GM18498 (cell line): ENCODE data around the gene SCN8A.

Experiments
- ATAC-seq: cut with Tn5 transposase; IDR thresholded peaks from one replicate; pipeline ENCODE4 v1.9.1; 2021; ENCODE audit warnings: mild to moderate bottlenecking, moderate library complexity; ENCODE audit not compliant: unreplicated experiment

SCN8A gene

GRCh38 chr12:51702587-51702986, 111.6 kb downstream of the SCN8A start:
- ATAC-seq: no peak

- ATAC-seq: no peak
Measured at GRCh38 chr12:51705450-51705849, 114.4 kb downstream of the SCN8A start.

GRCh38 chr12:51706206-51706605, 115.2 kb downstream of the SCN8A start:
- ATAC-seq: no peak

- no peak for ATAC-seq
Measured at GRCh38 chr12:51714666-51715065, 123.6 kb downstream of the SCN8A start.

GRCh38 chr12:51717326-51717925, 126.4 kb downstream of the SCN8A start:
- ATAC-seq: no peak

- no peak for ATAC-seq
Measured at GRCh38 chr12:51721282-51721940, 130.4 kb downstream of the SCN8A start.

GRCh38 chr12:51722431-51722830, 131.4 kb downstream of the SCN8A start:
- ATAC-seq: no peak

- no peak for ATAC-seq
Measured at GRCh38 chr12:51726161-51726560, 135.1 kb downstream of the SCN8A start.

- ATAC-seq: no peak
Measured at GRCh38 chr12:51726931-51727330, 135.9 kb downstream of the SCN8A start.

GRCh38 chr12:51729331-51729730, 138.3 kb downstream of the SCN8A start:
- ATAC-seq: no peak

- ATAC-seq: no peak
Measured at GRCh38 chr12:51730745-51731144, 139.7 kb downstream of the SCN8A start.

- ATAC-seq: no peak
Measured at GRCh38 chr12:51740536-51740935, 149.5 kb downstream of the SCN8A start.

GRCh38 chr12:51744235-51744634, 153.2 kb downstream of the SCN8A start:
- no peak for ATAC-seq

- ATAC-seq: no peak
Measured at GRCh38 chr12:51744957-51745356, 153.9 kb downstream of the SCN8A start.

GRCh38 chr12:51746416-51746815, 155.4 kb downstream of the SCN8A start:
- no peak for ATAC-seq

GRCh38 chr12:51748235-51748634, 157.2 kb downstream of the SCN8A start:
- no peak for ATAC-seq

GRCh38 chr12:51749206-51749985, 158.4 kb downstream of the SCN8A start:
- ATAC-seq: no peak

- ATAC-seq: no peak
Measured at GRCh38 chr12:51749986-51750317, 158.9 kb downstream of the SCN8A start.

GRCh38 chr12:51751661-51752060, 160.6 kb downstream of the SCN8A start:
- ATAC-seq: no peak

GRCh38 chr12:51752234-51752889, 161.3 kb downstream of the SCN8A start:
- ATAC-seq: no peak

- ATAC-seq: no peak
Measured at GRCh38 chr12:51753980-51754675, 163.1 kb downstream of the SCN8A start.
